ENCODE measurements around the gene TPCN1.
A peak's percentile ranks its signal among the peaks of the same experiment; 100 is the strongest.

TPCN1 gene

GRCh38 chr12:113236539-113237399 lies 15.5 kb downstream of the TPCN1 start:
- Histone ChIP-seq H3K27ac (peak overlapping the region in 3 of 21 experiments; percentile 7 to 33 (median 27)), H3K4me3 (no peak overlapping the region)

GRCh38 chr12:113237748-113238147 lies 16.5 kb downstream of the TPCN1 start:
- Histone ChIP-seq H3K27ac (peak overlapping the region in 7 of 21 experiments; percentile 7 to 75 (median 33)), H3K4me3 (no peak overlapping the region)

GRCh38 chr12:113238309-113238708 lies 17.0 kb downstream of the TPCN1 start:
- Histone ChIP-seq H3K27ac (peak overlapping the region in 11 of 21 experiments; percentile 11 to 75 (median 49)), H3K4me3 (no peak overlapping the region)

GRCh38 chr12:113239288-113239771 lies 18.1 kb downstream of the TPCN1 start:
- Histone ChIP-seq H3K4me3 (no peak overlapping the region), H3K27ac (peak overlapping the region in 18 of 21 experiments; percentile 6 to 79 (median 52))

- peak overlapping the region in 17 of 21 experiments; percentile 5 to 79 (median 53) for H3K27ac ChIP-seq
- no peak overlapping the region for H3K4me3 ChIP-seq
Observed at GRCh38 chr12:113239811-113240331, 18.6 kb downstream of the TPCN1 start.

GRCh38 chr12:113240395-113240794 lies 19.1 kb downstream of the TPCN1 start:
- Histone ChIP-seq H3K27ac (peak overlapping the region in 14 of 21 experiments; percentile 53 to 83 (median 75)), H3K4me3 (no peak overlapping the region)

- H3K4me3 ChIP-seq: no peak overlapping the region
Observed at GRCh38 chr12:113241191-113242025, 20.1 kb downstream of the TPCN1 start.

GRCh38 chr12:113242026-113242418 lies 20.8 kb downstream of the TPCN1 start:
- no peak overlapping the region for H3K4me3 ChIP-seq

More at GRCh38 chr12:113241191-113242025, 20.1 kb downstream of the TPCN1 start:
- peak overlapping the region in 20 of 21 experiments; percentile 32 to 83 (median 74) for H3K27ac ChIP-seq

GRCh38 chr12:113242560-113242959 lies 21.3 kb downstream of the TPCN1 start:
- no peak overlapping the region for H3K4me3 ChIP-seq
- peak overlapping the region in 20 of 21 experiments; percentile 32 to 83 (median 74) for H3K27ac ChIP-seq

More at GRCh38 chr12:113242026-113242418, 20.8 kb downstream of the TPCN1 start:
- peak overlapping the region in 20 of 21 experiments; percentile 32 to 83 (median 74) for H3K27ac ChIP-seq

GRCh38 chr12:113244047-113244460 lies 22.8 kb downstream of the TPCN1 start:
- H3K4me3 ChIP-seq: no peak overlapping the region

GRCh38 chr12:113244478-113244958 lies 23.3 kb downstream of the TPCN1 start:
- Histone ChIP-seq H3K4me3 (no peak overlapping the region), H3K27ac (peak overlapping the region in 18 of 21 experiments; percentile 10 to 91 (median 68))

More at GRCh38 chr12:113244047-113244460, 22.8 kb downstream of the TPCN1 start:
- peak overlapping the region in 16 of 21 experiments; percentile 35 to 91 (median 74) for H3K27ac ChIP-seq

GRCh38 chr12:113245695-113246477 lies 24.6 kb downstream of the TPCN1 start:
- H3K4me3 ChIP-seq: peak overlapping the region in 2 of 7 experiments; percentile 2 to 14
- peak overlapping the region in 20 of 21 experiments; percentile 47 to 91 (median 82) for H3K27ac ChIP-seq

GRCh38 chr12:113246478-113247122 lies 25.3 kb downstream of the TPCN1 start:
- H3K4me3 ChIP-seq: no peak overlapping the region
- peak overlapping the region in 20 of 21 experiments; percentile 47 to 91 (median 82) for H3K27ac ChIP-seq

- Histone ChIP-seq H3K4me3 (no peak overlapping the region), H3K27ac (peak overlapping the region in 19 of 21 experiments; percentile 2 to 91 (median 83))
Observed at GRCh38 chr12:113247123-113248050, 26.1 kb downstream of the TPCN1 start.

GRCh38 chr12:113248051-113248825 lies 27.0 kb downstream of the TPCN1 start:
- no peak overlapping the region for H3K4me3 ChIP-seq
- H3K27ac ChIP-seq: peak overlapping the region in 7 of 21 experiments; percentile 13 to 71 (median 26)

- peak overlapping the region in 4 of 21 experiments; percentile 13 to 31 (median 20) for H3K27ac ChIP-seq
Observed at GRCh38 chr12:113248842-113249435, 27.7 kb downstream of the TPCN1 start.

More at GRCh38 chr12:113248842-113249435, 27.7 kb downstream of the TPCN1 start:
- no peak overlapping the region for H3K4me3 ChIP-seq

All from skin epidermis (tissue), 12 donors.